H9 (cell line): Measurements from ENCODE around the gene TSPYL4. TPM values are rescaled to one million over a fixed set of nuclear protein-coding genes. Genes with fewer than 3 reads are reported as not detected.

Experiments used
- DNase-seq: peaks from one replicate; pipeline ENCODE4 v3.0.0-alpha.2; 2017
- H2AFZ ChIP-seq: one replicate; pipeline ENCODE4 v1.6.1; 2013; ENCODE audit warnings: mild to moderate bottlenecking, low read length, control low read depth, moderate library complexity
- H2AK5ac ChIP-seq: 2 replicates; pipeline ENCODE4 v1.6.1; 2013; ENCODE audit warnings: low read length, control low read depth, mixed read lengths; ENCODE audit not compliant: insufficient read length
- H2BK120ac ChIP-seq: one replicate; pipeline ENCODE4 v1.6.1; 2013; ENCODE audit warnings: low read depth, mild to moderate bottlenecking, low read length, control low read depth, inconsistent platforms; ENCODE audit not compliant: poor library complexity, severe bottlenecking
- H2BK12ac ChIP-seq: 2 replicates; pipeline ENCODE4 v1.6.1; 2013; ENCODE audit warnings: low read length, control low read depth, mixed read lengths, low read depth; ENCODE audit not compliant: insufficient read length
- H2BK15ac ChIP-seq: 2 replicates; pipeline ENCODE4 v1.6.1; 2013; ENCODE audit warnings: low read depth, low read length, control low read depth
- H2BK20ac ChIP-seq: one replicate; pipeline ENCODE4 v1.6.1; 2013; ENCODE audit warnings: low read depth, mild to moderate bottlenecking, low read length, control low read depth, inconsistent platforms; ENCODE audit not compliant: poor library complexity, severe bottlenecking
- H2BK5ac ChIP-seq: 2 replicates; pipeline ENCODE4 v1.6.1; 2013; ENCODE audit warnings: low read length, control low read depth, mixed read lengths; ENCODE audit not compliant: insufficient read length
- H3K14ac ChIP-seq: 2 replicates; pipeline ENCODE4 v1.6.1; 2013; ENCODE audit warnings: low read length, control low read depth; ENCODE audit not compliant: insufficient read depth
- H3K18ac ChIP-seq: 2 replicates; pipeline ENCODE4 v1.6.1; 2013; ENCODE audit warnings: low read depth, mild to moderate bottlenecking, mixed read lengths, low read length, control low read depth; ENCODE audit not compliant: insufficient read length
- H3K23ac ChIP-seq: 2 replicates; pipeline ENCODE4 v1.6.1; 2013; ENCODE audit warnings: low read length, control low read depth, mixed read lengths, low read depth; ENCODE audit not compliant: insufficient read length
- H3K23me2 ChIP-seq: 2 replicates; pipeline ENCODE4 v1.6.1; 2013; ENCODE audit warnings: low read depth, mild to moderate bottlenecking, mixed read lengths, low read length, control low read depth; ENCODE audit not compliant: insufficient read length, poor library complexity, severe bottlenecking
- H3K27ac ChIP-seq: 2 replicates; pipeline ENCODE4 v1.5.1; 2013; ENCODE audit warnings: low read length, control low read depth, mixed read lengths, low read depth; ENCODE audit not compliant: insufficient read length
- H3K27me3 ChIP-seq: 2 replicates; pipeline ENCODE4 v1.6.1; 2013; ENCODE audit warnings: low read length, control low read depth, inconsistent platforms; ENCODE audit not compliant: insufficient read depth
- H3K4ac ChIP-seq: 2 replicates; pipeline ENCODE4 v1.6.1; 2013; ENCODE audit warnings: low read depth, mild to moderate bottlenecking, control low read depth, inconsistent platforms, low read length, moderate library complexity
- H3K4me1 ChIP-seq: 2 replicates; pipeline ENCODE4 v1.6.1; 2013; ENCODE audit warnings: low read length, control low read depth, inconsistent platforms; ENCODE audit not compliant: insufficient read depth
- H3K4me2 ChIP-seq: 2 replicates; pipeline ENCODE4 v1.6.1; 2013; ENCODE audit warnings: low read length, control low read depth, mixed read lengths; ENCODE audit not compliant: insufficient read length, insufficient read depth
- H3K56ac ChIP-seq: 2 replicates; pipeline ENCODE4 v1.6.1; 2013; ENCODE audit warnings: low read depth, mild to moderate bottlenecking, mixed read lengths, low read length, control low read depth; ENCODE audit not compliant: insufficient read length
- H3K79me1 ChIP-seq: 2 replicates; pipeline ENCODE4 v1.6.1; 2013; ENCODE audit warnings: low read depth, mild to moderate bottlenecking, moderate library complexity, low read length, control low read depth, inconsistent platforms; ENCODE audit not compliant: insufficient read depth, poor library complexity, severe bottlenecking
- H3K79me2 ChIP-seq: 2 replicates; pipeline ENCODE4 v1.6.1; 2013; ENCODE audit warnings: low read length, control low read depth, inconsistent platforms; ENCODE audit not compliant: insufficient read depth
- H3K9ac ChIP-seq: 2 replicates; pipeline ENCODE4 v1.6.1; 2013; ENCODE audit warnings: low read length, control low read depth, mixed read lengths; ENCODE audit not compliant: insufficient read length; ENCODE audit errors: extremely low read depth
- H3K9me3 ChIP-seq: one replicate; pipeline ENCODE4 v1.6.1; 2013; ENCODE audit warnings: low read depth, low read length, inconsistent platforms; ENCODE audit not compliant: control insufficient read depth
- H3T11ph ChIP-seq: one replicate; pipeline ENCODE4 v1.6.1; 2013; ENCODE audit warnings: mild to moderate bottlenecking, low read length, control low read depth, inconsistent platforms
- H4K20me1 ChIP-seq: one replicate; pipeline ENCODE4 v1.6.1; 2013; ENCODE audit not compliant: control insufficient read depth, insufficient read length, insufficient read depth
- H4K5ac ChIP-seq: 2 replicates; pipeline ENCODE4 v1.6.1; 2013; ENCODE audit warnings: low read depth, mild to moderate bottlenecking, mixed read lengths, low read length, control low read depth; ENCODE audit not compliant: insufficient read length
- H4K8ac ChIP-seq: replicated peaks from 2 replicates; pipeline ENCODE4 v1.6.1; 2013; ENCODE audit warnings: low read length, control low read depth, mixed read lengths, low read depth; ENCODE audit not compliant: insufficient read length
- H4K91ac ChIP-seq: 2 replicates; pipeline ENCODE4 v1.6.1; 2013; ENCODE audit warnings: low read depth, mild to moderate bottlenecking, moderate library complexity, mixed read lengths, low read length, control low read depth; ENCODE audit not compliant: insufficient read length
- H3K27ac Mint-ChIP-seq, 3 experiments: 2 replicates in 2 of 3; 3 replicates in 1 of 3; pipeline ENCODE4 v1.8.0; 2020 to 2021; ENCODE audit warnings: mixed read lengths in 3 of 3, mild to moderate bottlenecking in 1 of 3, moderate library complexity in 1 of 3
- H3K27me3 Mint-ChIP-seq: 2 replicates; pipeline ENCODE4 v1.8.0; 2021; ENCODE audit warnings: low read depth, mild to moderate bottlenecking, moderate library complexity, mixed read lengths
- H3K36me3 Mint-ChIP-seq, 3 experiments: 2 replicates in 2 of 3; 3 replicates in 1 of 3; pipeline ENCODE4 v1.8.0; 2020 to 2021; ENCODE audit warnings: low read depth in 3 of 3, mixed read lengths in 3 of 3; ENCODE audit not compliant: insufficient read depth in 1 of 3
- H3K4me1 Mint-ChIP-seq, 2 experiments: 2 replicates each; pipeline ENCODE4 v1.8.0; 2020; ENCODE audit warnings: mixed read lengths in 2 of 2
- H3K4me3 Mint-ChIP-seq, 2 experiments: 2 replicates in 1 of 2; 3 replicates in 1 of 2; pipeline ENCODE4 v1.8.0; 2020 to 2021; ENCODE audit warnings: mild to moderate bottlenecking in 2 of 2, mixed read lengths in 2 of 2, moderate library complexity in 1 of 2
- H3K9me3 Mint-ChIP-seq, 2 experiments: 2 replicates in 1 of 2; 3 replicates in 1 of 2; pipeline ENCODE4 v1.8.0; 2020; ENCODE audit warnings: mild to moderate bottlenecking in 2 of 2, mixed read lengths in 2 of 2, moderate library complexity in 1 of 2
- CTCF ChIP-seq: fragments of 200-600 bp; sonication (generic); conservative IDR thresholded peaks from 3 replicates; pipeline ENCODE4 v1.8.0; 2021; ENCODE audit warnings: antibody characterized with exemption, mild to moderate bottlenecking
- WGBS: extraction: QIAGEN DNeasy Blood & Tissue Kit; methylation state at CpG from one replicate; pipeline ENCODE4 v1.1.7; 2013; ENCODE audit warnings: missing lambda C conversion rate, low lambda C conversion rate, mixed read lengths; ENCODE audit not compliant: insufficient read length; ENCODE audit errors: extremely low coverage; 5-methylcytosine and 5-hydroxymethylcytosine counted together
- total RNA-seq: library from RNA; stranded (reverse); gene quantifications from 2 replicates; pipeline ENCODE4 v1.2.1, GENCODE V29; 2021

The TSPYL4 gene
- total RNA-seq, 1 experiment from 2014 or later, result 19.0 TPM

GRCh38 chr6:116210316-116210715, 43.6 kb downstream of the TSPYL4 start:
- Histone ChIP-seq H2AK5ac (no peak overlapping the region), H3K4me2 (no peak overlapping the region), H3K27ac (no peak overlapping the region), H3K9ac (no peak overlapping the region), H3K4me1 (no peaks in the 10 kb centered on the region), H3K18ac (no peak overlapping the region), H2BK20ac (no peak overlapping the region), H3T11ph (no peak overlapping the region), H3K4ac (no peak overlapping the region), H2BK12ac (no peak overlapping the region), H3K56ac (no peak overlapping the region), H4K5ac (no peak overlapping the region), H3K79me1 (no peaks in the 10 kb centered on the region), H3K14ac (no peak overlapping the region), H2BK5ac (no peak overlapping the region), H4K91ac (no peak overlapping the region), H3K23ac (no peak overlapping the region), H2BK120ac (no peak overlapping the region), H4K8ac (no peak overlapping the region), H3K27me3 (no peaks in the 10 kb centered on the region), H2BK15ac (no peak overlapping the region), H3K23me2 (no peaks in the 10 kb centered on the region), H2AFZ (no peak overlapping the region), H3K79me2 (no peaks in the 10 kb centered on the region), H3K9me3 (no peaks in the 10 kb centered on the region), H4K20me1 (no peaks in the 10 kb centered on the region)
- no peak overlapping the region for H3K27ac Mint-ChIP-seq
- H3K4me1 Mint-ChIP-seq, result no peaks in the 10 kb centered on the region
- H3K4me3 Mint-ChIP-seq, result no peak overlapping the region
- no peaks in the 10 kb centered on the region for H3K9me3 Mint-ChIP-seq
- DNase-seq, result no peak
- H3K27me3 Mint-ChIP-seq, result no peaks in the 10 kb centered on the region
- no peak for TF ChIP-seq CTCF
- H3K36me3 Mint-ChIP-seq, result no peaks in the 10 kb centered on the region
- WGBS, result no CpG with 5 or more reads among the region's 5 CpGs
